ENCODE results near the gene M1AP. TPM values are rescaled to one million over a fixed set of nuclear protein-coding genes. Genes with fewer than 3 reads are reported as not detected.

The M1AP gene
- total and polyA plus RNA-seq, 2 of the 8 experiments (the other 6 are each of a cell fraction or from before 2014, with no cell fraction given): 4.8 TPM

- TF ChIP-seq ATF2 (IDR thresholded peaks at IDR 0.05; ENCODE audit: low read length) (no peak), EZH2 (IDR thresholded peaks at IDR 0.05; ENCODE audit: low read depth, low read length, severe bottlenecking) (no peak), SIN3A (conservative IDR thresholded peaks at IDR 0.05 in 1 of 2, IDR thresholded peaks at IDR 0.05 in 1 of 2; ENCODE audit: low read depth in 1 of 2, low read length in 2 of 2) (no peak), ATF3 (IDR thresholded peaks at IDR 0.05; ENCODE audit: insufficient read depth, low read depth, low read length) (no peak), SIRT6 (IDR thresholded peaks at IDR 0.05; ENCODE audit: low read length) (no peak), FOSL1 (IDR thresholded peaks at IDR 0.05; ENCODE audit: insufficient read depth, low read depth, low read length) (no peak), GTF2F1 (IDR thresholded peaks at IDR 0.05; ENCODE audit: borderline replicate concordance, low read depth, low read length) (no peak)
Observed at GRCh38 chr2:74694281-74694680, 46.2 kb upstream of the M1AP start (continued).
